ENCODE measurements around the gene TFF2.

TFF2 gene

GRCh38 chr21:42321231-42321630 lies 29.6 kb downstream of the TFF2 start:
- DNase-seq (ENCODE audit: low read depth in 4 of 4, low spot score in 1 of 4) = no peak

DNA sequence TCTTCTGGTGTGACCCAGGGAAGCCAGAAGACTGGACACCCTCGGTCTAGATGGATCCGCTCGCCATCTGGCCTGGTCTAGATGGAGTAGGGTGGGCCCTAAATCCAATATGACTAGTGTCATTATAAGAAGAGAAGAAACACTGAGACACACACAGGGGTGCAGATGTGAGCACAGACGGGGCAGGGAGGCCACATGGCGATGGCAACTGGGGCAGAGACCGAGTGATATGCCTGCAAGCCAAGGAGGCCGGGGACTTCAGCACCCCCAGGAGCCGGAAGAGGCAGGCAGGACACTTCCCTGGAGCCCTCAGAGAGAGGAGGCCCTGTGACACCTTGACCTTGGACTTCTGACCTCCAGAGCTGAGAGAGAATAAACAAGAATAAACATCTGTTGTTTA lies 30.0 kb downstream of the TFF2 start:
- DNase-seq (ENCODE audit: low read depth in 4 of 4, low spot score in 1 of 4) = no peak

DNA sequence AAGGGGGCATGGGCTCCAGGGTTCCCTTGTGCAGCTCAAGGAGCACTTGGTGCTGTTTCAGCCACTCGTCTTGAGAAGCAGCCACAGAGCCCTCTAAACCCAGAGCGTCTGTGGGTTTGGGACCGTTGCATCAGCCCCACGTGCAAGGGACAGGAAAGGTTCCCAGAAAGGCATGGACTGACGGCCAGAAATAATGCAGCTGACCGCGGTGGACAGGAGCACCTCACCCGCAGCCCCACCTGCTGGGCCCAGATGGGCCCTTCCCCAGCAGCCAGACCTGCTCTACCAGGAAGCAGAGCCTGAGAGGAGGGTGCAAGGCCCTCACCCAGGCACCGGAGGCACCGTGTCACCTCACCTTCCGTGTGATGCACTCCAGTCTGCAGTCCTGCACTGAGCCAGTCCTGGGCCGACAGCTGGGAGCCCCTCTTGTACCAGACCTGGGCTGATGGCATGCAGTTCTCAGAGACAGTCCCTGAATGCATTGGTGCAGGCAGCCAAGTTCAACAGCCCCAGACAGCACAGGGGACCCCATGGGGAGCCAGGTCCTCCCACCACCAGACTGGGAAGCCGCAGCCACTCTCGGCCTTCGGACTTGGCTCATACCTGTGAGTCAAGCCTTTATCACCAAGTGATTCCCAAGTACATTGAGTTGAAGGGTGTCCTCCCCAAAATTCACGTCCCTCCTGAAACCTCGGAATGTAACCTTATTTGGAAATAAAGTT lies 30.8 kb downstream of the TFF2 start:
- DNase-seq (ENCODE audit: low read depth in 4 of 4, low spot score in 1 of 4) = no peak

- DNase-seq (ENCODE audit: low read depth in 4 of 4, low spot score in 1 of 4) = no peak
Measured at GRCh38 chr21:42319376-42319775, 31.4 kb downstream of the TFF2 start.

- no peak for DNase-seq (ENCODE audit: low read depth in 4 of 4, low spot score in 1 of 4)
Measured at GRCh38 chr21:42317826-42318746, 32.7 kb downstream of the TFF2 start.

GRCh38 chr21:42317341-42317741 lies 33.5 kb downstream of the TFF2 start:
- no peak for DNase-seq (ENCODE audit: low read depth in 4 of 4, low spot score in 1 of 4)

DNA sequence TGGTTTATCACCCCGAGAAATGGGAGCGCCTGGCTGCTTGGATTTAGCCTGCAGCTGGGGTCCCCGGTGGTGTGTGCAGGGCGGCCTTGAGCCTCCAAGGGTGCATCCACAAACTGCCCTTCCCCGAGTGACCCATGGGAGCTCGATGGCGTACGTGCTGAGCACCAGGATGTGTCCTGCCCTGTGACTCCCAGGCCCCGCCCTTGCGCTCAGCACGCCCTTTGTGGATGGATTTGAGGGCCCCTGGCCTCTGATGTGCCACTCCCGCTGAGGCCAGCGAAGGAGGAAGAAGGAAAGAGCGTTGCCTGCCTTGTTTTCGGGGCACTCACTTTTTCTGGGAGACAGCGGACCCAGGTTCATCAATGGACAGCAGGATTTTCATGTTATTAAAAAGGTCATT lies 33.9 kb downstream of the TFF2 start:
- no peak for DNase-seq (ENCODE audit: low read depth in 4 of 4, low spot score in 1 of 4)

DNA sequence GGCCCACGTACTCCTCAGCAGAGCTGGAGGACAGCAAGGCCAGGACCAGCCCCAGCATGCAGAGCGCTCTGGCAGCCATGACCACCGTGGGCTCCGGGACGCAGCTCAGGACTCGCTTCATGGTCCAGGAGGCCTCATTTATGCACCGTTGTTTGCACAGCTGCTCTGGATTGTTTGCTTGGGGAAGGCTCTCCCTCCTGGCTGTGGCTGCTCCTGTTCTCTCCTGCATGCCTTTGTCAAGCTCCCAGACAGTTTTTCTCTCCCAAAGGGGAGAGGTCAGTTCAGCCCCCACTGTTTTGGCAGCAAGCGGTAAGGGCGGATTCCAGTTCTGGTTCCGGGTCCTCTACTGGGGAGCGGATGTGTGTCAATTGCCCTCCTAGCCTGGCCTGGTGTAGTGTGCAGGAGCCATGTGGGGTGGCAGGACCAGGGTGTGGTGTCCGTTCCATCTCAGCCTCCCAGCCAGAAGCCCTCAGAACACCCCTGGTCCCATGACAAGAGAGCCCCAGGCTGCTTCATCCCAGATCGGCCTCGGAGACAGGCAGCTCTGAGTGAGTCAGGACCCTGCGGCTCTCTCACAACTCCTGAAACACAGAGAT lies 35.4 kb downstream of the TFF2 start, which contains the start of gene TFF3:
TSS of gene TFF3 (minus strand) at position 114 of the 596 bp plus-strand sequence. CDS start at position 79, 35 bp downstream.
- no peak for DNase-seq (ENCODE audit: low read depth in 4 of 4, low spot score in 1 of 4)

- DNase-seq (ENCODE audit: low read depth in 4 of 4, low spot score in 1 of 4) = no peak
Measured at GRCh38 chr21:42314616-42315295, 36.0 kb downstream of the TFF2 start.

- no peak for DNase-seq (ENCODE audit: low read depth in 4 of 4, low spot score in 1 of 4)
Measured at GRCh38 chr21:42313501-42313969, 37.3 kb downstream of the TFF2 start.

DNA sequence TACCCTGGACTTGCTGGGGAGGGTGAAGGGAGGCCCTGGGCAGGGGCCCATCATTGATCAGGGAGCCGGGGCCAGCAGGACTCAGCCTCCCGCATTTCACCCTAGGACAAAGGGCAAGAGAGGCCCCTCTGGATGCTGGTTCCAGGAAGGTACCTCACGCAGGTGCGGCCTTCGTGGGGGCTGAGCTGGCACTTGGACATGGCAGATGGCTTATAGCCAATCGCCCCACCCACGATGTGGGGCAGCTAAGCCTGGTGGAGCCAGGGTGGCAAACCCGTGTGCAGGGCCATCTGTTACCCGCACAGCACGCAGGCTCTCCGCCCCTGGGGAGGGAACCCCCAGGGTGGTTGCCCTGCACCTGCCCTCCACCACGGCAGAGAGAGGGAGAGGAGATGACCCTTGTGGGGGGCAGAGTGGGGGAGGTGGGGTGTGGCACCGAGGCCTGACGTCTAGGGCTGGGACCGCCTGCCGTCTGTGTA lies 38.1 kb downstream of the TFF2 start:
- no peak for DNase-seq (ENCODE audit: low read depth in 4 of 4, low spot score in 1 of 4)

GRCh38 chr21:42311816-42312625 lies 38.8 kb downstream of the TFF2 start:
- DNase-seq (ENCODE audit: low read depth in 4 of 4, low spot score in 1 of 4) = no peak

- no peak for DNase-seq (ENCODE audit: low read depth in 4 of 4, low spot score in 1 of 4)
Measured at GRCh38 chr21:42311160-42311559, 39.6 kb downstream of the TFF2 start.

DNA sequence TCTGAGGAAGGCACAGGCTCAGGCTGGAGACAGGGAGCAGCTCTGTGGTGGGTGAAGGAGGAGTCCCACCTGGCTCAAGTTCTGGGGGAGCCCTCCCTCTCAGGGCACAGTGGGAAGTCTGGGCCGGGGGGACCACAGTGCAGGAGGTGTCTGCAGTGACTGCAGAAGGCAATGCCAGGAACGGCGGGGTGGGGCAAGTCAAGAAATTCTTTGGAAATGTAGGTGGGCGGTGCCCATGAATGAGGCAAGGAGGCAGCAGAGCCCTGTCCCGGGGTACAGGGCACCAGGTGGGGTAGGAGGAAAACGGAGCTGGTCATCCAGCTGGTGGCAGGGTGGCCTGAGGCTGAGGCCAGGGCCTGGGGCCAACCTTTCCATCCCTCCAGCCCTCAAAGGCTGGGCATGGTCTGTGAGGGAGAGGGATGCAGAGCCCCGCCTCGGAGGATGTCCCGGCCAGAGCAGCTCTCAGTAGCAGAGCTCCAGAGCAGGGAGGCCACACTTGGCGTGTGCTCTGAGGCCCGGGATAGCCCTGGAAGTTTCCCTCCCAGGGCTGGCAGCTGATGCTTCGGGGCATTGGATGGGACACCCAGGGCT lies 40.3 kb downstream of the TFF2 start:
- DNase-seq (ENCODE audit: low read depth in 4 of 4, low spot score in 1 of 4) = no peak

DNA sequence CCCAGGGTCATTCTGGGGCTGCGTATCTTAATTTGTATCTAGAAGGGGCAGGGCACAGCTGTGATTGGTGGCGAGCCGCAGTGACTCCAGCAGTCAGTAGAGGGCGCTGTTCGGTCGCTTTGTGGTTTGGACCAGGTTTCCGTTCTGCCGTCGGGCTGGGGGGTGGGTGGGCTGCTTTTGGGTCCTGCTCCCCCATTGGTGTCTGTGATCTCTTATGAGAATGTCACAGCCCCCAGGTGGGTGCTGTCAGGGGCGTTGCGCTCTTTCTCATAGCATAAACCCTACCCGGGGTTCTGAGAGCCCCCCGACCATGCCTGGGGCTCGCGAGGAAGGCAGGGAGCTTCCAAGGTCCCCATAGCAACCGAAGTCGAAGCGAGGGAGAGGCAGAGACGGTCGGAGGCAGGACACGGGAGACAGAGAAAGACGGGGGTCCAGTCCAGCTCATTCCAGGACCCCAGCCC lies 41.0 kb downstream of the TFF2 start:
- peak; percentile 53 to 60 (median 56) for DNase-seq (ENCODE audit: low read depth in 4 of 4, low spot score in 1 of 4)

GRCh38 chr21:42308914-42309752 lies 41.7 kb downstream of the TFF2 start:
- DNase-seq (ENCODE audit: low read depth in 4 of 4, low spot score in 1 of 4) = no peak

GRCh38 chr21:42308161-42308913 lies 42.5 kb downstream of the TFF2 start:
- no peak for DNase-seq (ENCODE audit: low read depth in 4 of 4, low spot score in 1 of 4)

GRCh38 chr21:42307106-42307505 lies 43.7 kb downstream of the TFF2 start:
- DNase-seq (ENCODE audit: low read depth in 4 of 4, low spot score in 1 of 4) = no peak
